Raji (cell line): ENCODE measurements around the gene MUC2.

ENCODE experiments used
- POLR2A ChIP-seq: IDR thresholded peaks from 2 replicates; pipeline ENCODE4 v1.6.1; 2011; ENCODE audit warnings: low read depth, low read length, control low read depth; ENCODE audit not compliant: insufficient read depth

MUC2 gene

GRCh38 chr11:1083621-1084551, 9.2 kb downstream of the MUC2 start:
- no peak for TF ChIP-seq POLR2A

- no peak for TF ChIP-seq POLR2A
Observed at GRCh38 chr11:1084561-1085439, 10.1 kb downstream of the MUC2 start.

DNA sequence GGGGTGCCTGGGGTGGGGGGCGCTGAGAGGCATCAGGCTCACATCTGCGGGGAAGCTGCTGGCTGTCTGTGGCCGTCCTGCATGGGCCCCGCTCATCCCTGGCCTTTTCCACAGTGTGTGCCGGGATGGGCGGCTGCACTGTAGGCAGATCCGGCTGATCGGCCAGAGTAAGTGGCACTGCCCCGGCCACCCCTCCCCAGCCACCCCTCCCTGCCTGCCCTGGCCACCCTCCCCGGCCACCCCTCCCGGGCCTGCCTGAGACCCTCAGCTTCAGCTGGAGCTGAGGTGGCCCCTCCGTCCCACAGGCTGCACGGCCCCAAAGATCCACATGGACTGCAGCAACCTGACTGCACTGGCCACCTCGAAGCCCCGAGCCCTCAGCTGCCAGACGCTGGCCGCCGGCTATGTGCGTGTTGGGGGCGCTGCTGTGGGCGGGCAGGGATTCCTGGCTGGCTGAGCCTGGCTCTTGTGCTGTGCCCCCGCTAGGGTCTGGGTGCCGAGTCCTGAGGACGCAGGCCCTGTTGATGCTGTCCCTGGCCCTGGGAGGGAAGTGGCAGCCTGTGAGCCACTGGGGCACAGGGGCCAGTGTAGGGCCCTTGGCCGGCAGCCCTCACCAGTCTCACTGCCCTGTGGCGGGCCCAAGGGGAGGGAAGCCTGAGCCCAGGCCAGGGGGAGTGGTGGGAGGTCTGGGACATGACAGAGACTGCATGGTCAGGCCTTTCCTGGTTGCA, 10.9 kb downstream of the MUC2 start:
- no peak for TF ChIP-seq POLR2A

DNA sequence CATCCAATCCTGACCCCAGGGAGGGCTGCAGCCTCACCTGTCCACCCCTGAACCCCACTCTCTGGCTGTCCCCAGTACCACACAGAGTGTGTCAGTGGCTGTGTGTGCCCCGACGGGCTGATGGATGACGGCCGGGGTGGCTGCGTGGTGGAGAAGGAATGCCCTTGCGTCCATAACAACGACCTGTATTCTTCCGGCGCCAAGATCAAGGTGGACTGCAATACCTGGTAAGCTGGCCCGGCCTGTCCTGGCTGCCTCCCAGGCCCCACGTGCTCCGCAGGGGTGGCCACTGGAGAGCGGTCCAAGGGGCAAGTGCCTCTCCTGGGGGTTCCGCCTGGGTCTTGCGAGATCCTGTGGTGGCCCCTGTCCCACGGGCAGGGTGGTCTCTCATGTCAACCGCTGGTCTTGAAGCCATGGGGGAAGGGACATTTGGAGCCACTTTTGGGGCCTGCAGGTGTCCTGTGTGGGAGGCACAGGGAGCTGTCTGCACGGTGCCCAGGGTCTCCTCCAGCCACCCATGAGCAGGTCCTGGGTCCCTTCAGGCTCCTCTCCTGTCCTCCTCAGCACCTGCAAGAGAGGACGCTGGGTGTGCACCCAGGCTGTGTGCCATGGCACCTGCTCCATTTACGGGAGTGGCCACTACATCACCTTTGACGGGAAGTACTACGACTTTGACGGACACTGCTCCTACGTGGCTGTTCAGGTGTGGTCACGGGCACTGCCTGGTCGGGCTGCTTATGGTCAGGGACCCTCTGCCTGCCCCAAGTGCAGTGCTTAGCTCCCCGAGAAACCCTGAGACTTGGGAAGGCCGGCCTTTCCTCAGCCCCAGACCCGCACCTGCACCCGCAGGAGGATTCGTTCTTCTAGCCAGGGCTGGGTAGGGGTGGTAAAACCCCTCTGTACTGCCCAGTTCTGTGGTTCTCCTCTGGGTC, 11.8 kb downstream of the MUC2 start:
- TF ChIP-seq POLR2A: no peak

GRCh38 chr11:1087279-1087960, 12.7 kb downstream of the MUC2 start:
- no peak for TF ChIP-seq POLR2A

DNA sequence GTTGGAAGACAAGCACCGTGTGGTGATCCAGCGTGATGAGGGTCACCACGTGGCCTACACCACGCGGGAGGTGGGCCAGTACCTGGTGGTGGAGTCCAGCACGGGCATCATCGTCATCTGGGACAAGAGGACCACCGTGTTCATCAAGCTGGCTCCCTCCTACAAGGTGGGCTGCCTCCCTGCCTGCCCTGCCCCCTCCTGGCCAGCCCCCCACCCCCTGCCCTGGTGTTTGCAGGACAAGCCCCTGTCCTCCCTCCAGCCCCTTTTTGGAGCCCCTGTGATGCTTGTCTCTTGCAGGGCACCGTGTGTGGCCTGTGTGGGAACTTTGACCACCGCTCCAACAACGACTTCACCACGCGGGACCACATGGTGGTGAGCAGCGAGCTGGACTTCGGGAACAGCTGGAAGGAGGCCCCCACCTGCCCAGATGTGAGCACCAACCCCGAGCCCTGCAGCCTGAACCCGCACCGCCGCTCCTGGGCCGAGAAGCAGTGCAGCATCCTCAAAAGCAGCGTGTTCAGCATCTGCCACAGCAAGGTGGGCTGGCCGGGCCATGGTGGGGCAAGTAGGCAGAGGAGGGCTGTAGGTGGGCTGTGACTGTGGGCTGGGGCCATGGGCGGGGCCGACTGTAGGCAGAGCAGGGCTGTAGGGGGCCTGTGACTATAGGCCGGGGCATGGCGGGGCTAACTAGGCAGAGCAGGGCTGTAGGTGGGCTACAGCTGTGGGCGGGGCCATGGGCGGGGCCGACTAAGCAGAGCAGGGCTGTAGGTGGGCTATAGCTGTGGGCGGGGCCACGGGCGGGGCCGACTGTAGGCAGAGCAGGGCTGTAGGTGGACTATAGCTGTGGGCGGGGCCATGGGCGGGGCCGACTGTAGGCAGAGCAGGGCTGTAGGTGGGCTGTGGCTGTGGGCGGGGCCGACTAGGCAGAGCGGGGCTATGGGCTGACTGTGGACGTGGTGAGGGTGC, 13.6 kb downstream of the MUC2 start:
- TF ChIP-seq POLR2A: no peak

DNA sequence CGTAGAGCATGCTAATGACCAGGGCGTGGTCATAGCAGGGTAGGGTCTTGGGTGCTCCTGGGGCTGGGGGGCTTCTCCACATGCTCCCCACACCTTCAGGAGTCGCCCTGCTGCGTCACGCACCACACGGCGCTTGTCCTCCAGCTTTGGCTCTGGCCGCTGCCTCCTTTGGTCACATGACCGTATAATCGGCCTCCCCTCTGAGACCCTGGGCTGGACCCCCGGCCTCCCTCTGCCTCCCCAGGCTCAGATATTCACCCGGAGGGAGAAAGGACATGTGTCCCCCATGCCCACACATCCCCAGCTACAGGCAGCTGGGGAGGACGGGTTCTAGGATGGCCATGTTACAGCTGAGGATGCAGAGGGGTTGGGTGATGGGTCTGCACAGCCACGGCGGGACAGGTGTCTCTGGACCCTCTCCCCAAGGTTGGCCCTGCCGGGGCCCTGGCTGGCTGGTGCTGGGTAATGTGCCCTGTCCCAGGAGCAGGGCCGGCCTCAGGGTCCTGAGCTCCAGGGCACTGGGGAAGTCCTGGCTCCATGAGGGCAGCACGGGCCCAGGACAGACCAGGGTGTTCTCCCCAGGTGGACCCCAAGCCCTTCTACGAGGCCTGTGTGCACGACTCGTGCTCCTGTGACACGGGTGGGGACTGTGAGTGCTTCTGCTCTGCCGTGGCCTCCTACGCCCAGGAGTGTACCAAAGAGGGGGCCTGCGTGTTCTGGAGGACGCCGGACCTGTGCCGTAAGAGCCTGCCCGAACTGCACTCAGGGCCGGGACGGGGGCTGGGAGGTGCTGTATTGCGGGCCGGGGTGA, 14.5 kb downstream of the MUC2 start:
- no peak for TF ChIP-seq POLR2A

GRCh38 chr11:1089738-1090599, 15.3 kb downstream of the MUC2 start:
- no peak for TF ChIP-seq POLR2A

GRCh38 chr11:1090600-1091331, 16.1 kb downstream of the MUC2 start:
- TF ChIP-seq POLR2A: no peak
